LoVo (cell line): ENCODE results near the gene CHRNA7.

Experiments
- DNase-seq: peaks from one replicate; pipeline ENCODE4 v3.0.0-alpha.2; 2016; ENCODE audit warnings: low spot score

Gene CHRNA7

GRCh38 chr15:32089851-32090359 lies 59.6 kb downstream of the CHRNA7 start:
- DNase-seq = no peak

- DNase-seq = no peak
Measured at GRCh38 chr15:32091505-32092380, 61.4 kb downstream of the CHRNA7 start.

- DNase-seq = no peak
Measured at GRCh38 chr15:32096213-32096612, 65.9 kb downstream of the CHRNA7 start.

DNA sequence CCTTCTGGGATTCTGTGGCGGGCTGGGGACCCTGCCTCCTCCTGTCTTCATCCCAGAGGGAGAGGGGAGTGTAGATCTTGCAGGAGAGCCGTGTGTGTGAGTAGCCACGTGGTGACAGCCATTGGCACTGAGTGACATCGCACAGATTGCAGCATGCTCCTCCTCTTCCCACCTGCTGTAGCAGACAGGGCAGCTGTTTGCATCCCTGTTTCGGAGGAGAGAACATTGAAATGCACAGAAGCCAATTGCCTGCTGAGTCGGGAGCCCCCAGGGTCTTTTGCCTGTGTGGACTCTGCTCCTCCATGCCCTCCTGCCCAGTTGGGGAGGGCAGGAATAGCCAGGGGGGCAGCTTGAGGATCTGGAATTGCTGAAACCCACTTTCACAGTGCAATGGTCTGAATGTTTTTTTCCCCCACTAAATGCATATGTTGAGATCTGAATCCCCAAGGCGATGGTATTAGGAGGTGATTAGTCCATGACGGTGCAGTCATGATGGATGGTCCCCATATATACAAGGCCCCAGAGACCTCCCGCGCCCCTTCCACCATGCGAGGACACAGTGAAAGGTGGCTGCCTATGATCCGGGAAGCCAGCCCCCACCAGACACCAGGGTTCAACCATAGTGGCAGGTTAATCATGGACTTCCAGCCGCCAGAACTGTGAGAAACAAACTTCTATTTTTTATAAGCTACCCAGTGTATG lies 66.8 kb downstream of the CHRNA7 start:
- DNase-seq = no peak

DNA sequence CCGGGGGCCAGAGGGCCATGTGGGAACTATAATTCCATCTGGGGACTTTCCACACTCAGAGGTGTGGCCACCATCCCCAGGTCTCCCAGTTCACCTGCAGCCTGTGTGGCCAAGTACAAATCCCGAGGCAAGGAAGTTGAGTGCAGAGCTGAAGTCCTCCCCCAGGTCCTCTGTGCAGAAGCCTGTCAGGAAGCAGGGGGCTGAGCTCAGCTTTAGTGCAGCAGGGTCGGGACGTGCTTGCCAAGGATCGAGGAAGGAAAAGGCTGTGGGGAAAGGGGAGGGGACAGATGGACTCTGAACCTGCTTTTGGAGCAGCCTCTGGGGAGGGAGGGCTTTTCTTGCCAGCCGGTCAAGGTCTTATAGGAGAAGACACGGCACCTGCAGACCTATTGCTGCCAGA lies 67.7 kb downstream of the CHRNA7 start:
- no peak for DNase-seq

GRCh38 chr15:32099097-32099785 lies 68.9 kb downstream of the CHRNA7 start:
- DNase-seq = no peak

DNA sequence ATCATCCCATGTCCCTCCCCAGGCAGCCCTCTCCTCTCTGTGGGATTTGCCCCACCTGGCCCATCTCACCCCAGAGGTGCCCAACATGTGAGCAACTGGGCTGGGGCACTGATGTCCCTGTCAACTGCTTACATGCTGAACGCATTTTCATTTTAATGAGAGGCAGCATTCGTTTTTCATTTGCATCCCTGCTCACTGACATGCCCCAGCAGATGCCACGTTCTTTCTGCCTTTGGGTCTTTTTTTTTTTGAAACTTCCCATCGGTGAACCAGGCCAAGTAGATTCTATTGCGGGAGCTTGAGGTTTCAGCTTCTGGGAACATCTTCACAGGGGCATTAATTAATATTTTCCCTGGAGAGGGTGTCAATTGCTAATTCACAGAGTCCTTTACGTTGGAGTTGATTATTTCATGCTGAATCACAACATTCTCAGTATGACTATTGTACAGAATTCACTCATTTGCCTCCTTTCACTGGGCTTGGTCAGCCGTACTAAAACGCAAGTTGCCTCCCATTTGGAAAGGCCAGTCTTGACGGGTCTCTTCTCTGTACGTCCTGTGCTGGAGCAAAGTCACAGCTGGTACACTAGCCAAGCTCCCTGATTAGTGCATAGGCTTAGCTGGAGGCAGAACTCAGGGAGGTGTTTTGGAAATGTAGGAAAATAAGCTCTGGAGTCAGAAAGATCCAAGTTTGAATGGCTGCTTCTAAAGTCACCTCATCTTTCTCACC lies 69.8 kb downstream of the CHRNA7 start:
- DNase-seq = no peak

DNA sequence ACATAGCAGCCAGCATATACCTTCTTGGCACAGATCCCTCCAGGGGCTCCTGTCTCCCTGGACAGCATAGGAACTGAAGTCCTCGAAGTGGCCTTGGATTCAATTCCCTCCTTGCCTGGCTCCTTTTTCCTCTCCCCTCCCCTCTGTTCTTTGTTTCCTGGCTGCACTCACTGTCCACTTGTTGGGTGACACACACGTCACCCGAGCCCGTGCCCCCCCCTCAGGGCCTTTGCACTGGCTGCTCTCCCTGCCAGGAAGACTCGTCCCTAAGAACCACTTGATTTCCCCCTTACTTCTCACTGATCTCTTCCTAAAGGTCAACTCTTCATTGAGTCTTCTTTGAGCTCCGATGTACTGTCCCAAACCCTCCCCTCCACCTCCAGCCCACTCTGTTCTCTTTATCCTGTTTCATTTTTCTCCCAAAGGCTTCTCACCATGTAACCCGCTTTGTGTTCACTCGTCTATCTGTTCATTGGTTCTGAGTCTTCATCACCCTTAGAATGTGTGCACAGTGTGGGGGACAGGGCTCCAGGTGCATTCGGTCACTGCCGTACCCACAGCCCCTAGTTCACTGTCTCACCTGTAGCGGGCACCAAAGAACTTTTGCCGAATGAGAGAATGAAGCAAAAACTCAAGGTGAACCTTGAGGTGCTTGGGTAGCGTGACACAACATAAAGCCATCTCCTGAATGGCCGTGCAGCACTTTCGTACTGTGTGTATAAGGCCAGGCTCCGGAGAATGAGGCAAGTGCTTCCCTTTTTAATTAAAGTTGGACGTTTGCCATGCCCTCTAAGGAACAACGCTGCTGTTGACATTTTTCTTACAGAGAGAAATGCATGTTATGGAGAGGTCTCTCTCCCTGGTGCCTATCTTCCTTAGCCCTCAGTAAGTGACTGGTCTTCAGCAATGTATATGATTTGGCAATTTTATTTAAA lies 74.0 kb downstream of the CHRNA7 start:
- no peak for DNase-seq

DNA sequence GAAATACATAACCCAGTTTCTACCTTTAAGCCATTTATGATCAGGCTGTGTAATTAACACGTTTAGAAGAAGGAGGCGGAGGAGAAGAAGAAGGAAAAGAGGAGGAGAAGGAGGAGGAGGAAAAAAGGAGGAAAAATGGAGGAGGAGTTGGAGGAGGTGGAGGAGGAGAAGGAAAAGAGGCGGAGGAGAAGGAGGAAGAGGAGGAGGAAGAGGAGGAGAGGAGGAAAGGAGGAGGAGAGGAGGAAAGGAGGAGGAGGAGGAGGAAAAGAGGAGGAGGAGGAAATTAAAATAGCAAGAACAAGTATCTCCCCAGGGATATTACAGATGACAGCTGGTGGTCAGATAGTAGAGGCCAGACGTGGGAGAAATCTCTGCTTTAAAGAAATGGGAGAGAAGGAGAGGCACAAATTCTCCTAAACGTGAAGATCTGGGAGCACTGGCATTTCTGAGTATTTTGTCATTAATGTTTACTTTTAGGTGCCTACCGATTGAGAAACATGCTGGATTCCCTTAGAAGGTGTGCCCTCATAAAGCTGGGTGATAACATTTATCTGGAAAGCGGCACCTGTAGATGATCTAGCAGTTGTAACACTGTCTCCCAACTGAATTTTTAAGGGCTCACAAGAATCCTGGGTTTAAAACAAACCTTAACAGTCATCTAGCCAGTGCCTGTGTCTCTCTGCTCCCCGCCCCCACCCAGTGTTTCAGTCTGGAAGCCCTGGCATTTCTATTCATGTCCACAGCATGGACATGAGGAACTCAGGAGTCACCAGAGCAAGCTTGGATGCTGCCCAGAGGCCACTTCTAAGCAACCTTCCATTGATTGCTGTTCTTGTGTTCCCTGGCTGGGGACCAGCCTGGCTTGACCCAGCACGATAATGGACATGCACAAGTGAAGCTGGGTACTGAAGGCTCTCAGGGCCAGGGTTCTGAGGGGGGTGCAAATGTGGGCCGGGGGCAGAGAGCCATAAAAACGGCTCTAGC lies 75.2 kb downstream of the CHRNA7 start:
- peak; percentile 26 for DNase-seq

DNA sequence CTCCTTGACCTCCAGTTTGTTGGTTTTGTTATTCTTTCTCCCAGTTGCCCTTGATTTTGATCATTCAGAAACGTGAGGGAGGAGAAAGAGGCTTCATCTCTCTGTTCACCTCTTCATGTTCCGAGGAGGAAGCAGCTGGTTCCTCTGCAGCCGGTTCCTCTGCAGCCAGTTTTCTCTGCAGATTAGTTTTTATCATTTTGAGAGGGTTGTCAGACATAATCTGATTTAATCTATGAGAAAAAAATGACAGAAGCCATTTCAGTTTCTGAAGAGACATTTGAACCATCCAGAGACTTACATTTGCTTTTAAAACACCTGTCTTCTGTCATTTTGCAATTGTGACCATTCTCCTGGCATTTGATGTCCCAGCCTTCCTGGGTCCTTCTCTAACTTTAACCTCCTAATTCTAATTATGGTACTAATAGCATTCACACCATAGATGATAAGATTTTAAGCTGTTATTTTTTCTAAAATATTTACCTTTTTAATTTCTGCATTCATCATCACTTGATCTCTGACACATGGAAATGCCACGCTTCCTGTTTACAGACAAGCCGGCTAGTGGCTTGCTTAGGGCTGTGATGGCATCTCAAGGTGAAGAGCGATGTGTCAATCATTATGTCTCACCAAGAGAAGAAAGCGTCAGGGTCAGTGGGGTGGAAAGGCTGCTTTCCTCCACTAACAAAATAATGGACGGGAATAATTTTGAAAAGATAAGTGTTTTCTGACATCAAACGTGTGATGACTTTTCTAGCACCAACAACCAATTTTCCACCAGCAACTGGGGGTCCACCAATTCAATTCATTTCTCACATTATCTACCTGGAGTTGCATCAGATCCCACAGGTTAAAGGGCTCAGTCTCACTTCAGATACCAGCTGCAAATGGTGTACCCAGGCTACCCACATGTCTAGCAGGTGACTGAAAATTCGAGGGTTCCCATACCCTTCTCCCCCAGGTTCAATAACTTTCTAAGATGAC lies 76.4 kb downstream of the CHRNA7 start:
- DNase-seq = no peak

- no peak for DNase-seq
Measured at GRCh38 chr15:32107477-32108080, 77.3 kb downstream of the CHRNA7 start.

- no peak for DNase-seq
Measured at GRCh38 chr15:32108661-32109060, 78.3 kb downstream of the CHRNA7 start.

DNA sequence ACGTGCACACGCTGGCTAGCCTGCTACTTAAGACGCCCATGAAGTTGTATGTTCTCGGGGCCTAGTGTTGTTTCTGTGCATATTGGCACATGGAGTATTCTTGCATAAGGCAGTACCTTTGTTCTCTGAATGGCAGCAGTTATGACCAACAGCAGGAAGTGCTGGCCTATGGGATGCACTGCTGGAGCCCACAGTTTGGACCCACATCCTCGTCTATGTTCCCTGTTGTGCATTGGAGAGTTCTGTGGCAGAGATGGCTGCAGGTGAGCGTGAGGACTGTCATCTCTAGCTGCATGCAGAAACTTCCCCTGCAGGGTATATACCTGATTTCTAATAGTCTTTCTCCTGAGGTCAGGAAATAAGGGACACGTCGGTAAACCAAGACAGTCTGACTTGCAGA lies 81.8 kb downstream of the CHRNA7 start:
- no peak for DNase-seq

- no peak for DNase-seq
Measured at GRCh38 chr15:32113224-32113623, 82.9 kb downstream of the CHRNA7 start.

GRCh38 chr15:32117122-32117521 lies 86.8 kb downstream of the CHRNA7 start:
- no peak for DNase-seq

GRCh38 chr15:32119286-32119685 lies 89.0 kb downstream of the CHRNA7 start:
- no peak for DNase-seq

DNA sequence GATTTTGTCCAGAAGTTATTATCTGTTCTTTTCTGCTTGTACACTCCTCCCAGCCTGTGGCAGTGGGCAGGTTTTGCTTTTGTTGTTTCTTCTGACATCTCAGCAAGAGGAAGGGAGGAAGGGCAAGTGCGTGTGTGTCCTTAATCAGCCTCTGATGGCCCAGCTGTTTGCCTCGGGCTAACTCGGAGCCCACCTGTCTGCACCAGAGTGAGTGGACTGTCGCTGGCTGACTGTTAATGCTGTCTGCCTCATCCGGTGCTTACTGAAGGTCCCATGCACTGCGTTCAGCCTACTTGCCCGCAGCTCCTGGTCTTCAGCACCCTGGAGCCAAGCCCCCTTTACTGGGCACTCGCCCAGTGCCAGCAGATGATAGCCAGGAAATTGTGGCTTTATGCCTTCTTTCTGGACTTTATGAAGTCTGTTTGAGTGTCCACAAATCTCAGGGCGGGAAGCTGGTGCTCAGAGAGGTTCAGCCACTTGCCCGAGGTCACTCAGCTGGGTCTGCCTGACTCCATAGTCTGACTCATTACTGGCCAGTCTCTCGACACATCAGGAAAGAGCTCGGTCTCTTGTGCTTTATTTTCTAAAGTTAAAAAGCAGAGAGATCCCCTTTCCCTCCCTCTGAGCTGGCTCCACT lies 89.5 kb downstream of the CHRNA7 start:
- no peak for DNase-seq
